Breast epithelium (tissue), 4 donors: ENCODE results near the gene FLYWCH2. TPM values are rescaled to one million over a fixed set of nuclear protein-coding genes. Genes with fewer than 3 reads are reported as not detected.

Experiments
- DNase-seq, 2 donors: peaks; one replicate each; pipeline ENCODE4 v3.0.0-alpha.2; 2019; ENCODE audit warnings: low spot score in 2 of 2
- H3K27ac ChIP-seq, 2 donors: fragments of 200-600 bp; sonication (generic) in 1 of 2; one replicate each; pipeline ENCODE4 v1.5.1; 2016 to 2019; ENCODE audit warnings: mild to moderate bottlenecking in 1 of 2
- H3K27me3 ChIP-seq, 2 donors: fragments of 200-600 bp; sonication (generic) in 1 of 2; one replicate each; pipeline versions ENCODE4 v1.5.1 to v1.6.0; 2017 to 2019; ENCODE audit warnings: control low read depth in 1 of 2, mild to moderate bottlenecking in 1 of 2
- H3K36me3 ChIP-seq: fragments of 200-600 bp; one replicate; pipeline ENCODE4 v1.5.1; 2019
- H3K4me1 ChIP-seq, 2 donors: fragments of 200-600 bp; sonication (generic); one replicate each; pipeline ENCODE4 v1.5.1; 2016 to 2019; ENCODE audit warnings: control low read depth in 1 of 2
- H3K4me3 ChIP-seq, 3 donors: fragments of 200-600 bp; sonication (generic); 1 replicate in 2 of 3; 2 replicates in 1 of 3; pipeline ENCODE4 v1.5.1; 2016 to 2019; ENCODE audit warnings: mild to moderate bottlenecking in 3 of 3, moderate library complexity in 2 of 3
- H3K9me3 ChIP-seq, 2 donors: fragments of 200-600 bp; sonication (generic) in 1 of 2; one replicate each; pipeline ENCODE4 v1.5.1; 2016 to 2019; ENCODE audit warnings: control low read depth in 1 of 2
- POLR2A ChIP-seq: fragments of 450-650 bp; IDR thresholded peaks from one replicate; pipeline ENCODE4 v1.6.1; 2016; ENCODE audit warnings: antibody characterized with exemption, mild to moderate bottlenecking, moderate library complexity
- POLR2AphosphoS5 ChIP-seq, 3 donors: sonication (generic); formaldehyde crosslinking; IDR thresholded peaks; one replicate each; pipeline ENCODE4 v1.6.1; 2017; ENCODE audit warnings: antibody characterized with exemption in 3 of 3
- intact Hi-C: fragments of 100-400 bp; cut with DNase I; formaldehyde crosslinking; loops from one replicate; pipeline ENCODE4 v1.15.1; 2023; ENCODE audit warnings: low total_unique reads
- total RNA-seq, 3 donors: library from RNA; depleted of rRNA; stranded (reverse); fragments of >200 nt; gene quantifications; one replicate each; pipeline ENCODE4 v1.1.0, GENCODE V29; 2016
- TF ChIP-seq, protein P1 (sequence below), 3 donors: fragments of 450-650 bp; IDR thresholded peaks; one replicate each; pipeline ENCODE4 v1.5.1; 2016 to 2017; ENCODE audit warnings: antibody characterized with exemption in 3 of 3, mild to moderate bottlenecking in 3 of 3, moderate library complexity in 3 of 3

FLYWCH2 gene
- total RNA-seq, 3 donors from 2014 or later, result 36.0 to 49.2 (median 47.9) TPM

- DNase-seq, result no peak
- Histone ChIP-seq H3K27ac (no peak overlapping the region), H3K4me1 (no peaks in the 10 kb centered on the region), H3K27me3 (no peaks in the 10 kb centered on the region), H3K9me3 (no peaks in the 10 kb centered on the region), H3K36me3 (no peaks in the 10 kb centered on the region), H3K4me3 (no peak overlapping the region)
- TF ChIP-seq POLR2A (no peak), POLR2AphosphoS5 (IDR thresholded peaks at IDR 0.05) (no peak)
- TF ChIP-seq, protein P1, sequence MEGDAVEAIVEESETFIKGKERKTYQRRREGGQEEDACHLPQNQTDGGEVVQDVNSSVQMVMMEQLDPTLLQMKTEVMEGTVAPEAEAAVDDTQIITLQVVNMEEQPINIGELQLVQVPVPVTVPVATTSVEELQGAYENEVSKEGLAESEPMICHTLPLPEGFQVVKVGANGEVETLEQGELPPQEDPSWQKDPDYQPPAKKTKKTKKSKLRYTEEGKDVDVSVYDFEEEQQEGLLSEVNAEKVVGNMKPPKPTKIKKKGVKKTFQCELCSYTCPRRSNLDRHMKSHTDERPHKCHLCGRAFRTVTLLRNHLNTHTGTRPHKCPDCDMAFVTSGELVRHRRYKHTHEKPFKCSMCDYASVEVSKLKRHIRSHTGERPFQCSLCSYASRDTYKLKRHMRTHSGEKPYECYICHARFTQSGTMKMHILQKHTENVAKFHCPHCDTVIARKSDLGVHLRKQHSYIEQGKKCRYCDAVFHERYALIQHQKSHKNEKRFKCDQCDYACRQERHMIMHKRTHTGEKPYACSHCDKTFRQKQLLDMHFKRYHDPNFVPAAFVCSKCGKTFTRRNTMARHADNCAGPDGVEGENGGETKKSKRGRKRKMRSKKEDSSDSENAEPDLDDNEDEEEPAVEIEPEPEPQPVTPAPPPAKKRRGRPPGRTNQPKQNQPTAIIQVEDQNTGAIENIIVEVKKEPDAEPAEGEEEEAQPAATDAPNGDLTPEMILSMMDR (IDR thresholded peaks at IDR 0.05), result no peak
- intact Hi-C loops, result loop anchor here (10.0 kb wide), 1 partner anchor 53 kb away; no protein-coding TSS in a partner anchor
These were observed 11.1 kb upstream of the FLYWCH2 start for GRCh38 chr16:2871926-2872325.

DNA sequence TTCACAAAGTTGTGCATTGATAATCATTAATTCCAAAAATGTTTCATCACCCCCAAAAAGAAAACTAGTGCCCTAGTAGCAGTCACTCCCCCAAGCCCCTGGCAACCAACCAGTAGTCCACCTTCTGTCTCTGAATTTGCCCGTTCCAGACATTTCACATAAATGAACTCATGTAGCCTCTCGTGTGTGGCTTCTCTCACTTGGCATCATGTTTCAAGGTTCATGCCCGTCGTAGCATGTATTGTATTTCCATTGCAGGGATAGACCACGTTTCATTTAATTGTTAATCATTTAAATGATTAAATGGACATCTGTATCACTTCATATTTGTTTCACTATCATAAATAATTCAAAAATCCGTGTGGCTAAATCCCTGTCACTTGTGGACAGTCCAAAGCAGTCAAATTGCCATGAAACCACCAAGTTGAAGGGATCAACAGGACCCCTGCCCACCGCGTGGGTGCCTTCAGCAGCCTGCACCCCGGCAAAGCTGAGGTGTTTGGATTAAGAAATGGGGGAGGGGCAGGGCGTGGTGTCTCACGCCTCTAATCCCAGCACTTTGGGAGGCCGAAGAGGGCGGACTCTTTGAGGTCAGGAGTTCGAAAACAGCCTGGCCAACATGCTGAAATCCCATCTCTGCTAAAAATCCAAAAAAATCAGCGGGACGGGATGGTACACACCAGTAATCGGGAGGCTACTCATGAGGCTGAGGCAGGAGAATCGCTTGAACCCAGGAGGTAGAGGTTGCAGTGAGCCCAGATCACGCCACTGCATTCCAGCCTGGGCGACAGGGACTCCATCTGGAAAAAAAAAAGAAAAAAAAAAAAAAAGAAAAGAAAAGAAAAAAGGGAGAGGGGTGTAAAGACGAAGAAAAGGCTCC is 8.7 kb upstream of the FLYWCH2 start:
- Histone ChIP-seq H3K9me3 (no peaks in the 10 kb centered on the region), H3K27me3 (no peaks in the 10 kb centered on the region), H3K4me3 (no peak overlapping the region), H3K27ac (no peak overlapping the region), H3K36me3 (no peaks in the 10 kb centered on the region), H3K4me1 (no peaks in the 10 kb centered on the region)
- intact Hi-C loops, result loop anchor here (10.0 kb wide), 1 partner anchor 51 kb away; no protein-coding TSS in a partner anchor
- DNase-seq, result no peak
- TF ChIP-seq, protein P1 (IDR thresholded peaks at IDR 0.05), result no peak
- TF ChIP-seq POLR2AphosphoS5 (IDR thresholded peaks at IDR 0.05) (no peak), POLR2A (no peak)

- TF ChIP-seq, protein P1 (IDR thresholded peaks at IDR 0.05), result peak; percentile 86 to 98 (median 97)
- TF ChIP-seq POLR2AphosphoS5 (IDR thresholded peaks at IDR 0.05) (peak; percentile 12 to 40 (median 23)), POLR2A (no peak)
- H3K36me3 ChIP-seq, result no peaks in the 10 kb centered on the region
- DNase-seq, result peak; percentile 75 to 79
- H3K4me1 ChIP-seq, result no peaks in the 10 kb centered on the region
- intact Hi-C loops, result loop anchor here (10.0 kb wide), 1 partner anchor 50 kb away; no protein-coding TSS in a partner anchor
- H3K4me3 ChIP-seq, result no peak overlapping the region
- H3K9me3 ChIP-seq, result no peaks in the 10 kb centered on the region
- H3K27ac ChIP-seq, result no peak overlapping the region
- no peaks in the 10 kb centered on the region for H3K27me3 ChIP-seq
These were observed 8.1 kb upstream of the FLYWCH2 start for GRCh38 chr16:2874912-2875362.

DNA sequence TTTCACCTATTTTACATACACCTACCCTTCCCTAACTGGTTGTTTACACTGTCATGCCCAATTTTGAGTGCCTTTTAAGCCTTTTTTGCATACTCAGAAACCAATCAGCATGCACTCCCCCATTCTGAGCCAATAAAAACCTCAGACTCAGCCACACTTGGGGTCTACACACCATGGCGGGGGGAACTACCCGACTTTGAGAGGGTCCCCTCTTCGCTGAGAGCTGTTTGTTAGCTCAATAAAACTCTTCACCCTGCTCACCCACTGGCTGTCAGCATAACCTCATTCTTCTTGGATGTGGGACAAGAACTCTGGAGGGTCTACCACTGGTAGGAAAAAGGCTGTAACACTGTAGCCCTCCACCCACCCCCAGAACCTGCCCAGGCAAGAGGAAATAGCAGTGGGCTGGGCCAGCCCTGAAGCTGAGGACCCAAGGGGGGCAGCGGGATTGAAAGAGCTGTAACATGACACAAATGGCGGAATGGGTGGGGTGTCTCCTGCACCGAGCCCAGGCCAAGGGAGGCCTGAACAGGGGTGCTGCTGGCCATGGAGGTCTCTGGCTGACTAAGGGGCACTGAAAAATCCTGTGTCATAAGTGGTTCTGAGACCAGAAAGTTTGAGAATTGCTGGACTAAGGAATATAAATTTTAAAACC is 3.0 kb upstream of the FLYWCH2 start:
- no peaks in the 10 kb centered on the region for H3K27me3 ChIP-seq
- H3K4me3 ChIP-seq, result no peak overlapping the region
- no peaks in the 10 kb centered on the region for H3K9me3 ChIP-seq
- no peak for DNase-seq
- no peak for TF ChIP-seq POLR2AphosphoS5 (IDR thresholded peaks at IDR 0.05)
- TF ChIP-seq POLR2A, result no peak
- TF ChIP-seq, protein P1 (IDR thresholded peaks at IDR 0.05), result no peak
- no peaks in the 10 kb centered on the region for H3K36me3 ChIP-seq
- intact Hi-C loops, result loop anchor here (10.0 kb wide), 1 partner anchor 45 kb away; no protein-coding TSS in a partner anchor
- no peak overlapping the region for H3K27ac ChIP-seq
- H3K4me1 ChIP-seq, result no peaks in the 10 kb centered on the region
